Activated naive CD8-positive, alpha-beta T cell treated with anti-CD3 and anti-CD28 coated beads, Interleukin-2, amount 10 ng/mL, durations not matched to agents 7 days and 5 days (primary cell): Measurements from ENCODE around the gene TXLNA. TPM values are rescaled to one million over a fixed set of nuclear protein-coding genes. Genes with fewer than 3 reads are reported as not detected.
"Not testable (repeated sequence)": the region's sequence is repeated elsewhere in the genome, so short reads cannot be mapped to it uniquely, and the experiment has no call there.

ENCODE experiments used
- ATAC-seq: fragments of 150-1000 bp; cut with Tn5 transposase; one replicate; pipeline ENCODE4 v1.10.0; 2021; ENCODE audit warnings: low read depth, moderate library complexity
- POLR2A ChIA-PET: fragments of 350-600 bp; sonication (Branson Sonifier 250); formaldehyde crosslinking; loops from one replicate; lab custom pipeline; 2021; ENCODE audit warnings: antibody characterized with exemption; lab: Charles Lee
- DNase-seq: peaks from one replicate; pipeline ENCODE4 v3.0.0; 2021
- H3K27ac Mint-ChIP-seq: one replicate; pipeline ENCODE4 v1.8.0; 2022; ENCODE audit warnings: mild to moderate bottlenecking, mixed read lengths
- H3K27me3 Mint-ChIP-seq: one replicate; pipeline ENCODE4 v1.8.0; 2022; ENCODE audit warnings: mild to moderate bottlenecking, moderate library complexity, mixed read lengths
- H3K36me3 Mint-ChIP-seq: one replicate; pipeline ENCODE4 v1.8.0; 2021; ENCODE audit warnings: mild to moderate bottlenecking, mixed read lengths
- H3K4me1 Mint-ChIP-seq: one replicate; pipeline ENCODE4 v1.8.0; 2021; ENCODE audit warnings: mixed read lengths
- H3K4me3 Mint-ChIP-seq: one replicate; pipeline ENCODE4 v1.8.0; 2022; ENCODE audit warnings: mild to moderate bottlenecking, moderate library complexity, mixed read lengths
- H3K9me3 Mint-ChIP-seq: one replicate; pipeline ENCODE4 v1.8.0; 2021; ENCODE audit warnings: mixed read lengths
- total RNA-seq, 2 experiments: library from RNA; stranded (reverse); gene quantifications; one replicate each; pipeline ENCODE4 v1.2.3, GENCODE V29; 2021

Gene TXLNA
- 10 to 100 TPM; 62.5 to 68.8 TPM for total RNA-seq

DNA sequence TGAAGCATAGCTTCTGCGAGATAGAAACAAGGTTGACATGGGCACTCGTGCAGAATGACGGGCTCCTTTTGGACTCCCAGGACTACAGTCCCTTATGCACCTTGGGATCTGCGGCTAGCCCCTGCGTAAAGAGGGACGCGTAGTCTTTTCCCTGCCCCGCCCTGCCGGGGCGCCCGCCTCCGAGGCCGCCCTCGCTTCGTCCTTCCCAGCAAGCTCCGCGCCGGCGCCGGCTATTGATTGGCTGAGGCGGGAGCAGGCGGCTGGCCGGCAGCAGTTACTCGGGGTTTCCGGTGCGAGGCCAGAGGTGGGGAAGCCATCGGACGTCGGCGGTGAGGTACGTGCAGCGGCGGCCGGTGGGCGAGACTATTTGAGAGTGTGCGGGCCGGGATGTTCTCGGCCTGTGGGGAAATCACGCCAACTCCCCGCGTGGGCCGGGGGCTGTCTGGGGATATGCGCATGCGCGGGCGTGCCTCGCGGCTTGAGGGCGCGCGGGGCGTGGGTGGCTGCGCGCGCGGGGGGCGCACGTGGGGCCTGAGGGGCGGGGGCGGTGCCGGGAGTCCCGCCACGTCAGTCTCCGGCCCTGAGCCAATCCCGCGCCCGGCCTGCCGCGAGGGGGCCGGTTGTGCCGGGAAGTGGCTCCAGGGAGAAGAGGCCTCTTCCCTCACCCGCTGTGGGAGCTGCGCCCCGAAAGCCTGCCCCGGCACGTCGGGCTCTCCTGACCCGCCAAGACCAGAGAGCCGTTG lies at the start of gene TXLNA:
Gene TXLNA, plus strand, starts transcription at position 233 of the 743 bp plus-strand sequence. CDS start 671 bp downstream, outside the sequence.
- Mint-ChIP-seq H3K27ac (peak within 1 kb of the TSS; percentile 98), H3K36me3 (peaks cover 35% of the 10 kb centered on the region), H3K4me3 (peak within 1 kb of the TSS; percentile 92), H3K9me3 (no peaks in the 10 kb centered on the region), H3K27me3 (no peaks in the 10 kb centered on the region), H3K4me1 (peaks cover 28% of the 10 kb centered on the region)
- POLR2A ChIA-PET, result interaction anchor here (0.6 to 4.1 kb wide), 16 partner anchors 11 to 662 kb away, joined by 3 to 37 read pairs (median 5); partner anchors contain the start of genes CCDC28B, IQCC, KPNA6 and LCK
- DNase-seq (peak; percentile 93), ATAC-seq (peak; percentile 89)

- DNase-seq, ATAC-seq, H3K4me3 Mint-ChIP-seq, H3K27ac Mint-ChIP-seq, H3K27me3 Mint-ChIP-seq, H3K9me3 Mint-ChIP-seq: not testable (repeated sequence)
- H3K4me1 Mint-ChIP-seq, result peaks cover 12% of the 10 kb centered on the region
- peaks cover 17% of the 10 kb centered on the region for H3K36me3 Mint-ChIP-seq
- POLR2A ChIA-PET, result interaction anchor here (0.7 kb wide), 1 partner anchor 19 kb away, joined by 6 read pairs; no protein-coding TSS in a partner anchor
These were observed 45.6 kb upstream of the TXLNA start for GRCh38 chr1:32133950-32134280.

- Mint-ChIP-seq H3K4me1 (peaks cover 21% of the 10 kb centered on the region), H3K27ac (no peak overlapping the region), H3K36me3 (peaks cover 16% of the 10 kb centered on the region), H3K27me3 (no peaks in the 10 kb centered on the region), H3K9me3 (no peaks in the 10 kb centered on the region), H3K4me3 (no peak overlapping the region)
- POLR2A ChIA-PET, result no interaction called here
- ATAC-seq (no peak), DNase-seq (no peak)
These were observed 42.4 kb upstream of the TXLNA start for GRCh38 chr1:32137111-32137510.

DNA sequence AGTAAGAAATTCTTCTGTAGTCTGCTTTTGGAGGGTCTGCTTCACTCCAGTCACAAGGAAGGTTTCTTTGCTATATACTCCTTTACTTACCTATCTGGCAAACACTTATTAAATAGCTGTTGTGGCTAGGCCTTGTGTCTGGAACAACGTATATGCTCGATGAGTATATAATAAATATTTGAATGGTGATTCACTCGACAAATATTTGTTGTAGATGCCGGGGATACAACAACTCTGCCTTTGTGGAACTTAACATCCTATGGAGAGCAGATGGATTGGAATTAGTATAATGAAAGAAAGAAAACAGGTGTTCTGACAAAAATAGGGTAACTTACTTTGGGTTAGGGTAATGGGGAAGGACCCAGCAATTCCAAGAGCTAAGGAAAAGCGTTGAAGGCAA lies 40.5 kb upstream of the TXLNA start:
- Mint-ChIP-seq H3K9me3 (no peaks in the 10 kb centered on the region), H3K4me3 (no peak overlapping the region), H3K27me3 (no peaks in the 10 kb centered on the region), H3K36me3 (peaks cover 16% of the 10 kb centered on the region), H3K4me1 (peaks cover 21% of the 10 kb centered on the region), H3K27ac (no peak overlapping the region)
- ATAC-seq (no peak), DNase-seq (no peak)
- POLR2A ChIA-PET, result interaction anchor here (0.7 kb wide), 1 partner anchor 291 kb away, joined by 3 read pairs; no protein-coding TSS in a partner anchor

DNA sequence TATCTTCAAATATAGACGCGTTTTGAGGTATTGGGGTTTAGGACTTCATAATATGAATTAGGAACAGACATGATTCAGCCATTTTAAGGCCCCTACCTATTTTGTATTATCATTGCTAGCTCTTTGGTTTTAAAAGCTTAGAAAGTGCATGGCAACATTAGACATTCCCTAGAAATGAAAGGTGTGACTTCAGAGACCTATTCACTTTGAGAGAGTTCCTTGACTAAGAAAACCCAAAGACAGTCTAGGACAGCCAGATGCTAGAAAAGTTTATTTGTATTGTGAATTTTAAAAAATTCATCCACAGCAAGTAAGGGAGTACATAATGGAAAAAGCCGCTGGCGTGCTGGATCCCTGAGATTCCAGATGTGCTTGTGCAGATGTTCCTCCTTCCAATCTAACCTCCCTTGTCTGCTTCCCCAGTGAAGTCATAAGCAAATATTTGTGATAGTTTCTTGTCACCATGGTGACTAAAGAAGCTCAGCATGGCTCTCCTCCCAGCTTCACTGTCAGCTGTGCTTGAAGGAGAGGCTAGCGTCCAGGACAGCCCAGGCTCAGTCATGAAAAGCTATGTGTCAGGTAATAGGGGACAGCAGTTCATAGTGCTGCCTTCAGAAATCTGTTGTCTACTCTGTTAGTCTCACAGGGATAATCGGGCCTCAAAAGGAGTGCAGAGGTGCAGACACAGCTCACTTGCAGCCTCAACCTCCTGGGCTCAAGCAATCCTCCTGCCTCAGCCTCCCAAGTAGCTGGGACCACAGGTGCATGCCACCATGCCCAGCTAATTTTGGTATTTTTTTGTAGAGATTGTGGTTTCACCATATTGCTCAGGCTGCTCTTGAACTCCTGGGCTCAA lies 36.8 kb upstream of the TXLNA start:
- ATAC-seq, result no peak
- no peaks in the 10 kb centered on the region for H3K9me3 Mint-ChIP-seq
- no peak for DNase-seq
- no peaks in the 10 kb centered on the region for H3K27me3 Mint-ChIP-seq
- H3K27ac Mint-ChIP-seq, result no peak overlapping the region
- H3K36me3 Mint-ChIP-seq, result peaks cover 17% of the 10 kb centered on the region
- H3K4me1 Mint-ChIP-seq, result peaks cover 25% of the 10 kb centered on the region
- POLR2A ChIA-PET, result interaction anchor here (0.7 to 1.3 kb wide), 5 partner anchors 22 to 152 kb away, joined by 3 to 14 read pairs (median 4); partner anchors contain the start of gene KPNA6
- H3K4me3 Mint-ChIP-seq, result no peak overlapping the region

GRCh38 chr1:32143302-32143695 lies 36.2 kb upstream of the TXLNA start:
- H3K9me3 Mint-ChIP-seq, H3K27me3 Mint-ChIP-seq, H3K27ac Mint-ChIP-seq, ATAC-seq, H3K4me3 Mint-ChIP-seq, DNase-seq: not testable (repeated sequence)
- POLR2A ChIA-PET, result interaction anchor here (0.7 to 1.3 kb wide), 2 partner anchors 22 to 70 kb away, joined by 3 read pairs; no protein-coding TSS in a partner anchor
- Mint-ChIP-seq H3K4me1 (peaks cover 25% of the 10 kb centered on the region), H3K36me3 (peaks cover 21% of the 10 kb centered on the region)

DNA sequence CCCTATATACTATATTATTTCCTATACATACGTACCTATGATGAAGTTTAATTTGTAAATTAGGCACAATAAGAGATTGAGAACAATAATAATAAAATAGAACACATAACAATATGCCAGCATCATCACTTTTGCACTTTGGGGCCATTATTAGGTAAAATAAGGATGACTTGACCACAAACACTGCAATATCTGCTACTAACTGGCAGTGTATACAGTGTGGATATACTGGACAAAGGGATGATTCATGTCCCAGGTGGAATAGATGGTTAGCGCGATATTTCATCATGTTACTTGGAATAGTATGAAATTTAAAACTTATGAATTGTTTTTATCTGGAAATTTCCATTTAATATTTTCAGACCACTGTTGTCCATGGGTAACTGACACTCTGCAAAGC lies 35.4 kb upstream of the TXLNA start:
- ATAC-seq, result no peak
- peaks cover 26% of the 10 kb centered on the region for H3K36me3 Mint-ChIP-seq
- no peaks in the 10 kb centered on the region for H3K27me3 Mint-ChIP-seq
- peaks cover 6% of the 10 kb centered on the region for H3K9me3 Mint-ChIP-seq
- no peak for DNase-seq
- no peak overlapping the region for H3K4me3 Mint-ChIP-seq
- H3K4me1 Mint-ChIP-seq, result peaks cover 20% of the 10 kb centered on the region
- POLR2A ChIA-PET, result no interaction called here
- no peak overlapping the region for H3K27ac Mint-ChIP-seq

- H3K27ac Mint-ChIP-seq, ATAC-seq, DNase-seq, H3K4me3 Mint-ChIP-seq, H3K9me3 Mint-ChIP-seq, H3K27me3 Mint-ChIP-seq: not testable (repeated sequence)
- Mint-ChIP-seq H3K36me3 (peaks cover 36% of the 10 kb centered on the region), H3K4me1 (peaks cover 11% of the 10 kb centered on the region)
- POLR2A ChIA-PET, result interaction anchor here (0.7 kb wide), 1 partner anchor 31 kb away, joined by 3 read pairs; the partner anchor contains the start of gene TXLNA
These were observed 31.7 kb upstream of the TXLNA start for GRCh38 chr1:32147799-32148198.

DNA sequence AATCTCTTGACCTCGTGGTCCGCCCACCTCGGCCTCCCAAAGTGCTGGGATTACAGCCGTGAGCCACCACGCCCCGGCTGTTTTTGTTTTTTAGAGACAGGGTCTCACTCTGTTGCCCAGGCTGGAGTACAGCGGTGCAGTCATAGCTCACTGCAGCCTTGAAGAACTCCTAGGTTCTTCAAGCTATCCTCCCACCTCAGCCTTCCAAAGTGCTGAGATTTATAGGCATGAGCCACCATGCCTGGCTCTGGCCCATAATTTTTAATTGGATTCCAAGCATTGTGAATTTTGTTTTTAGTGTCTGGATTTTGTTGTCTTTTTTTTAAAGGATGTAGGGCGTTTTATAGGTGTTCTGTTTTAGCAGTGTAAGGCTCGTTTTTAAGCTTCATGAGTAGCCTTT lies 28.6 kb upstream of the TXLNA start:
- DNase-seq (no peak), ATAC-seq (no peak)
- POLR2A ChIA-PET, result no interaction called here
- Mint-ChIP-seq H3K27me3 (no peaks in the 10 kb centered on the region), H3K36me3 (peaks cover 38% of the 10 kb centered on the region), H3K4me3 (no peak overlapping the region), H3K9me3 (peaks cover 8% of the 10 kb centered on the region), H3K4me1 (peaks cover 8% of the 10 kb centered on the region), H3K27ac (no peak overlapping the region)

GRCh38 chr1:32151319-32151787 lies 28.1 kb upstream of the TXLNA start:
- no peak for ATAC-seq
- POLR2A ChIA-PET, result no interaction called here
- no peak for DNase-seq
- no peaks in the 10 kb centered on the region for H3K27me3 Mint-ChIP-seq
- peaks cover 41% of the 10 kb centered on the region for H3K36me3 Mint-ChIP-seq
- H3K27ac Mint-ChIP-seq, result no peak overlapping the region
- no peak overlapping the region for H3K4me3 Mint-ChIP-seq
- peaks cover 8% of the 10 kb centered on the region for H3K9me3 Mint-ChIP-seq
- H3K4me1 Mint-ChIP-seq, result peaks cover 8% of the 10 kb centered on the region

DNA sequence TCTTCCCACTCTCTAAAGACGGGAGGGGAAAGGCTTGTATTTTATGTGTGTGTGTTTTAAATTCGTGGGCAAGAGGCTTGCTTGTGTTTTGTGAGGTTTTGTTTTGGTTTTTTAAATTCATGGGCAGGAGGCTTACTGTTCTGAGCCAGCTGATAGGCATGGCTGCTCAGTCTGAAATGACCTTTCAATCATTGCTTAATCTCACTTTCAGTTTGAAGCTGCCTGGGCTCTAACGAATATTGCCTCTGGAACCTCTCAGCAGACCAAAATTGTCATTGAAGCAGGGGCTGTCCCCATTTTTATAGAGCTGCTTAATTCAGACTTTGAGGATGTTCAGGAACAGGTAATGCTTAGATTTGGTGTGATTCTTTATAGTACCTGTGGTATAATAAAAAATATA lies 20.3 kb upstream of the TXLNA start:
- H3K4me1 Mint-ChIP-seq, result peaks cover 10% of the 10 kb centered on the region
- peak overlapping the region; percentile 23 for H3K27ac Mint-ChIP-seq
- peaks cover 42% of the 10 kb centered on the region for H3K36me3 Mint-ChIP-seq
- H3K9me3 Mint-ChIP-seq, result no peaks in the 10 kb centered on the region
- DNase-seq (no peak), ATAC-seq (no peak)
- no peak overlapping the region for H3K4me3 Mint-ChIP-seq
- POLR2A ChIA-PET, result no interaction called here
- no peaks in the 10 kb centered on the region for H3K27me3 Mint-ChIP-seq

GRCh38 chr1:32163405-32163804 lies 16.1 kb upstream of the TXLNA start:
- ATAC-seq (no peak), DNase-seq (no peak)
- Mint-ChIP-seq H3K4me1 (peaks cover 2% of the 10 kb centered on the region), H3K4me3 (no peak overlapping the region), H3K36me3 (peaks cover 31% of the 10 kb centered on the region), H3K27me3 (no peaks in the 10 kb centered on the region), H3K9me3 (no peaks in the 10 kb centered on the region), H3K27ac (no peak overlapping the region)
- POLR2A ChIA-PET, result no interaction called here

GRCh38 chr1:32165633-32166032 lies 13.8 kb upstream of the TXLNA start:
- H3K36me3 Mint-ChIP-seq, result peaks cover 34% of the 10 kb centered on the region
- H3K27me3 Mint-ChIP-seq, H3K9me3 Mint-ChIP-seq, DNase-seq, ATAC-seq, POLR2A ChIA-PET, H3K27ac Mint-ChIP-seq, H3K4me1 Mint-ChIP-seq, H3K4me3 Mint-ChIP-seq: not testable (repeated sequence)
